Gastroesophageal sphincter (tissue), 4 donors: Measurements from ENCODE around the gene STRAP. TPM values are rescaled to one million over a fixed set of nuclear protein-coding genes. Genes with fewer than 3 reads are reported as not detected.

Experiments
- ATAC-seq: fragments of 150-250 bp; one replicate; pipeline ENCODE4 v1.9.1; 2016; ENCODE audit warnings: mild to moderate bottlenecking, moderate library complexity
- H3K27ac ChIP-seq, 4 donors: fragments of 200-600 bp; sonication (generic) in 3 of 4; 1 replicate in 3 of 4; 2 replicates in 1 of 4; pipeline ENCODE4 v1.5.1; 2016 to 2019
- H3K27me3 ChIP-seq: fragments of 200-600 bp; sonication (generic); one replicate; pipeline ENCODE4 v1.5.1; 2019
- H3K36me3 ChIP-seq, 2 donors: fragments of 200-600 bp; sonication (generic); one replicate each; pipeline ENCODE4 v1.5.1; 2019; ENCODE audit warnings: control low read depth in 1 of 2
- H3K4me1 ChIP-seq, 3 donors: fragments of 200-600 bp; sonication (generic); 1 replicate in 2 of 3; 2 replicates in 1 of 3; pipeline ENCODE4 v1.5.1; 2016 to 2019; ENCODE audit warnings: control low read depth in 2 of 3
- H3K4me3 ChIP-seq, 2 donors: fragments of 200-600 bp; sonication (generic); one replicate each; pipeline ENCODE4 v1.5.1; 2019; ENCODE audit warnings: mild to moderate bottlenecking in 1 of 2, moderate library complexity in 1 of 2
- H3K9me3 ChIP-seq, 3 donors: fragments of 200-600 bp; sonication (generic); one replicate each; pipeline ENCODE4 v1.5.1; 2017 to 2019; ENCODE audit warnings: control low read depth in 2 of 3
- CTCF ChIP-seq, 4 experiments: fragments of 200-600 bp in 2 of 4; fragments of 450-650 bp in 2 of 4; sonication (generic) in 1 of 4; IDR thresholded peaks; one replicate each; pipeline ENCODE4 v1.5.1; 2017 to 2019; ENCODE audit warnings: antibody characterized with exemption in 4 of 4, mild to moderate bottlenecking in 2 of 4, moderate library complexity in 2 of 4
- EP300 ChIP-seq: sonication (generic); formaldehyde crosslinking; IDR thresholded peaks from one replicate; pipeline ENCODE4 v1.6.1; 2017; ENCODE audit warnings: antibody characterized with exemption, mild to moderate bottlenecking
- POLR2A ChIP-seq, 2 donors: fragments of 450-650 bp; IDR thresholded peaks; one replicate each; pipeline ENCODE4 v1.6.1; 2017; ENCODE audit warnings: antibody characterized with exemption in 2 of 2, mild to moderate bottlenecking in 2 of 2, moderate library complexity in 1 of 2
- POLR2AphosphoS5 ChIP-seq: sonication (generic); formaldehyde crosslinking; IDR thresholded peaks from one replicate; pipeline ENCODE4 v1.6.1; 2017; ENCODE audit warnings: antibody characterized with exemption
- WGBS, 2 donors: methylation state at CpG; one replicate each; pipeline ENCODE4 v1.1.5; 2018; ENCODE audit warnings: low coverage in 1 of 2; 5-methylcytosine and 5-hydroxymethylcytosine counted together
- total RNA-seq, 4 donors: library from RNA; depleted of rRNA; stranded (reverse); fragments of >200 nt; gene quantifications; one replicate each; pipeline ENCODE4 v1.1.0, GENCODE V29; 2016

The STRAP gene
- total RNA-seq, 4 donors from 2014 or later, result 63.0 to 97.7 (median 69.2) TPM

- no peaks in the 10 kb centered on the region for H3K9me3 ChIP-seq
- H3K36me3 ChIP-seq, result no peaks in the 10 kb centered on the region
- ATAC-seq, result no peak
- H3K4me3 ChIP-seq, result no peak overlapping the region
- H3K27ac ChIP-seq, result no peak overlapping the region
- TF ChIP-seq POLR2A (IDR thresholded peaks at IDR 0.05) (no peak), CTCF (IDR thresholded peaks at IDR 0.05) (no peak), EP300 (no peak), POLR2AphosphoS5 (no peak)
- no peaks in the 10 kb centered on the region for H3K4me1 ChIP-seq
- no peaks in the 10 kb centered on the region for H3K27me3 ChIP-seq
Observed at GRCh38 chr12:15839682-15840081, 42.5 kb upstream of the STRAP start.

GRCh38 chr12:15842108-15842507, 40.1 kb upstream of the STRAP start:
- no peak overlapping the region for H3K27ac ChIP-seq
- no peak for ATAC-seq

GRCh38 chr12:15846887-15847286, 35.3 kb upstream of the STRAP start:
- no peak overlapping the region for H3K27ac ChIP-seq
- H3K36me3 ChIP-seq, result no peaks in the 10 kb centered on the region
- no peaks in the 10 kb centered on the region for H3K4me1 ChIP-seq
- H3K4me3 ChIP-seq, result no peak overlapping the region
- H3K9me3 ChIP-seq, result no peaks in the 10 kb centered on the region
- 51 to 61% methylated on average over 2 of the region's 2 CpGs for WGBS, 2 donors
- TF ChIP-seq EP300, result no peak
- no peak for TF ChIP-seq POLR2A (IDR thresholded peaks at IDR 0.05)
- no peak for TF ChIP-seq CTCF (IDR thresholded peaks at IDR 0.05)
- no peak for TF ChIP-seq POLR2AphosphoS5
- H3K27me3 ChIP-seq, result no peaks in the 10 kb centered on the region
- peak; percentile 86 for ATAC-seq

More at GRCh38 chr12:15842108-15842507, 40.1 kb upstream of the STRAP start:
- Histone ChIP-seq H3K36me3 (no peaks in the 10 kb centered on the region), H3K9me3 (no peaks in the 10 kb centered on the region), H3K4me1 (no peaks in the 10 kb centered on the region), H3K27me3 (no peaks in the 10 kb centered on the region), H3K4me3 (no peak overlapping the region)
- 29 to 92% methylated on average over 1 to 3 of the region's 3 CpGs for WGBS, 2 donors
- TF ChIP-seq POLR2A (IDR thresholded peaks at IDR 0.05) (no peak), EP300 (no peak), POLR2AphosphoS5 (no peak), CTCF (IDR thresholded peaks at IDR 0.05) (no peak)

GRCh38 chr12:15848606-15849005, 33.6 kb upstream of the STRAP start:
- WGBS, 2 donors, result 93 to 100% methylated on average over 1 of the region's 1 CpG
- no peak overlapping the region for H3K27ac ChIP-seq
- ATAC-seq, result no peak
- no peaks in the 10 kb centered on the region for H3K27me3 ChIP-seq
- no peak for TF ChIP-seq EP300
- no peak for TF ChIP-seq POLR2A (IDR thresholded peaks at IDR 0.05)
- TF ChIP-seq POLR2AphosphoS5, result no peak
- no peak for TF ChIP-seq CTCF (IDR thresholded peaks at IDR 0.05)
- no peaks in the 10 kb centered on the region for H3K36me3 ChIP-seq
- H3K4me1 ChIP-seq, result no peaks in the 10 kb centered on the region
- no peak overlapping the region for H3K4me3 ChIP-seq
- no peaks in the 10 kb centered on the region for H3K9me3 ChIP-seq

GRCh38 chr12:15851045-15851620, 31.1 kb upstream of the STRAP start:
- TF ChIP-seq POLR2AphosphoS5 (no peak), CTCF (IDR thresholded peaks at IDR 0.05) (no peak), POLR2A (IDR thresholded peaks at IDR 0.05) (no peak), EP300 (no peak)
- 44 to 70% methylated on average over 2 to 3 of the region's 3 CpGs for WGBS, 2 donors
- H3K4me1 ChIP-seq, result no peaks in the 10 kb centered on the region
- H3K27me3 ChIP-seq, result no peaks in the 10 kb centered on the region
- no peaks in the 10 kb centered on the region for H3K9me3 ChIP-seq
- H3K36me3 ChIP-seq, result no peaks in the 10 kb centered on the region
- H3K4me3 ChIP-seq, result no peak overlapping the region
- H3K27ac ChIP-seq, result no peak overlapping the region
- no peak for ATAC-seq
